NCI-H1694 treated with DMSO at 0.1 percent for 48 hours (cell line): ENCODE data around the gene HDAC7.
A peak's percentile ranks its signal among the peaks of the same experiment; 100 is the strongest.

Experiments
- DNase-seq: peaks from one replicate; lab custom pipeline; 2025; lab: John Stamatoyannopoulos, UW

HDAC7 gene

GRCh38 chr12:47762850-47763465 is 56.7 kb downstream of the HDAC7 start:
- no peak for DNase-seq

- DNase-seq: peak; percentile 29
Measured at GRCh38 chr12:47758834-47759690, 60.6 kb downstream of the HDAC7 start, which contains the start of gene RAPGEF3. Gene RAPGEF3, minus strand, starts transcription at chr12:47758880. Its CDS starts 324 bp downstream, at chr12:47758556.

- DNase-seq: no peak
Measured at GRCh38 chr12:47758584-47758833, 61.2 kb downstream of the HDAC7 start.

GRCh38 chr12:47757840-47758583 is 61.7 kb downstream of the HDAC7 start:
- no peak for DNase-seq

GRCh38 chr12:47757364-47757839 is 62.3 kb downstream of the HDAC7 start:
- DNase-seq: no peak

GRCh38 chr12:47755655-47756562 is 63.8 kb downstream of the HDAC7 start:
- DNase-seq: no peak

GRCh38 chr12:47754881-47755280 is 64.8 kb downstream of the HDAC7 start:
- DNase-seq: no peak

- DNase-seq: no peak
Measured at GRCh38 chr12:47754126-47754525, 65.6 kb downstream of the HDAC7 start.

- DNase-seq: no peak
Measured at GRCh38 chr12:47753021-47754001, 66.4 kb downstream of the HDAC7 start.

- no peak for DNase-seq
Measured at GRCh38 chr12:47752552-47752951, 67.2 kb downstream of the HDAC7 start.

- DNase-seq: no peak
Measured at GRCh38 chr12:47752121-47752520, 67.6 kb downstream of the HDAC7 start.

GRCh38 chr12:47751561-47751960 is 68.1 kb downstream of the HDAC7 start:
- no peak for DNase-seq

GRCh38 chr12:47750916-47751470 is 68.7 kb downstream of the HDAC7 start:
- no peak for DNase-seq

- DNase-seq: no peak
Measured at GRCh38 chr12:47750229-47750798, 69.4 kb downstream of the HDAC7 start.

GRCh38 chr12:47748899-47749298 is 70.8 kb downstream of the HDAC7 start:
- no peak for DNase-seq

GRCh38 chr12:47748507-47748828 is 71.2 kb downstream of the HDAC7 start:
- DNase-seq: no peak

GRCh38 chr12:47747596-47748506 is 71.9 kb downstream of the HDAC7 start:
- no peak for DNase-seq

- DNase-seq: no peak
Measured at GRCh38 chr12:47747126-47747525, 72.6 kb downstream of the HDAC7 start.

- no peak for DNase-seq
Measured at GRCh38 chr12:47746523-47746922, 73.2 kb downstream of the HDAC7 start.
